Measurements from ENCODE around the gene TEAD3.

TEAD3 gene

GRCh38 chr6:35495258-35496035, 1.4 kb downstream of the TEAD3 start:
- no peak overlapping the region for H4K91ac ChIP-seq (ENCODE audit: low read length)
- peak overlapping the region; percentile 50 for H2AK5ac ChIP-seq (ENCODE audit: low read length, severe bottlenecking)
- peak overlapping the region in 1 of 2 experiments; percentile 98 for H3K4ac ChIP-seq (ENCODE audit: low read depth in 1 of 2, low read length in 2 of 2)
- H3K9me3 ChIP-seq (ENCODE audit: control insufficient read depth, low read length), result no peaks in the 10 kb centered on the region
- H2BK5ac ChIP-seq (ENCODE audit: low read depth, low read length, poor library complexity, severe bottlenecking), result no peak overlapping the region
- H4K8ac ChIP-seq (ENCODE audit: low read length), result peak overlapping the region; percentile 83
- H3K18ac ChIP-seq (ENCODE audit: low read depth in 1 of 2, low read length in 2 of 2), result peak overlapping the region; percentile 74 to 92
- H3K4me3 ChIP-seq (ENCODE audit: insufficient read depth in 1 of 2, low read depth in 1 of 2, low read length in 2 of 2), result peak overlapping the region; percentile 76 to 85
- no peak overlapping the region for H3K23ac ChIP-seq (ENCODE audit: low read length in 2 of 2)
- H3K4me2 ChIP-seq (ENCODE audit: low read length, poor library complexity, severe bottlenecking), result peak overlapping the region; percentile 89
- H2AFZ ChIP-seq (ENCODE audit: low read depth, low read length), result no peak overlapping the region
- H3K79me1 ChIP-seq (replicated peaks; ENCODE audit: low read length, poor library complexity, severe bottlenecking), result peaks cover 8% of the 10 kb centered on the region
- peak overlapping the region; percentile 78 for H3K27ac ChIP-seq (ENCODE audit: low read length, poor library complexity, severe bottlenecking)
- DNase-seq, result peak; percentile 78
- peaks cover 66% of the 10 kb centered on the region for H3K4me1 ChIP-seq (ENCODE audit: control insufficient read depth, insufficient read depth, low read depth, low read length)
- H2BK12ac ChIP-seq (ENCODE audit: low read length in 2 of 2), result peak overlapping the region in 1 of 2 experiments; percentile 29
- peak overlapping the region; percentile 87 for H2BK15ac ChIP-seq (ENCODE audit: low read depth, poor library complexity, severe bottlenecking)
- H3K9ac ChIP-seq (ENCODE audit: low read length), result peak overlapping the region; percentile 91
- peak overlapping the region; percentile 65 for H2BK120ac ChIP-seq (ENCODE audit: low read depth, low read length)
- peak overlapping the region in 1 of 2 experiments; percentile 38 for H3K14ac ChIP-seq (ENCODE audit: low read length in 2 of 2)
- peaks cover 0 to 12% of the 10 kb centered on the region in 2 experiments for H3K36me3 ChIP-seq (ENCODE audit: control insufficient read depth in 1 of 2, insufficient read depth in 2 of 2, low read depth in 1 of 2, low read length in 2 of 2)
- H3K27me3 ChIP-seq (ENCODE audit: control insufficient read depth in 1 of 2, insufficient read depth in 1 of 2, low read length in 2 of 2), result no peaks in the 10 kb centered on the region
- 51% methylated on average over 9 of the region's 9 CpGs for WGBS

- H3K9ac ChIP-seq (ENCODE audit: low read length), result peak overlapping the region; percentile 24
- H3K4ac ChIP-seq (ENCODE audit: low read depth in 1 of 2, low read length in 2 of 2), result peak overlapping the region in 1 of 2 experiments; percentile 64
- H3K79me1 ChIP-seq (replicated peaks; ENCODE audit: low read length, poor library complexity, severe bottlenecking), result peaks cover 8% of the 10 kb centered on the region
- H4K8ac ChIP-seq (ENCODE audit: low read length), result no peak overlapping the region
- H3K36me3 ChIP-seq (ENCODE audit: control insufficient read depth in 1 of 2, insufficient read depth in 2 of 2, low read depth in 1 of 2, low read length in 2 of 2), result peaks cover 0 to 12% of the 10 kb centered on the region in 2 experiments
- H3K14ac ChIP-seq (ENCODE audit: low read length in 2 of 2), result peak overlapping the region in 1 of 2 experiments; percentile 76
- H3K27ac ChIP-seq (ENCODE audit: low read length, poor library complexity, severe bottlenecking), result peak overlapping the region; percentile 3
- H3K23ac ChIP-seq (ENCODE audit: low read length in 2 of 2), result no peak overlapping the region
- peaks cover 70% of the 10 kb centered on the region for H3K4me1 ChIP-seq (ENCODE audit: control insufficient read depth, insufficient read depth, low read depth, low read length)
- WGBS, result 14% methylated on average over 3 of the region's 4 CpGs
- H3K4me2 ChIP-seq (ENCODE audit: low read length, poor library complexity, severe bottlenecking), result peak overlapping the region; percentile 52
- peak overlapping the region in 1 of 2 experiments; percentile 81 for H2BK12ac ChIP-seq (ENCODE audit: low read length in 2 of 2)
- H2BK5ac ChIP-seq (ENCODE audit: low read depth, low read length, poor library complexity, severe bottlenecking), result no peak overlapping the region
- DNase-seq, result peak; percentile 52
- H2AK5ac ChIP-seq (ENCODE audit: low read length, severe bottlenecking), result peak overlapping the region; percentile 14
- H3K9me3 ChIP-seq (ENCODE audit: control insufficient read depth, low read length), result no peaks in the 10 kb centered on the region
- no peak overlapping the region for H2BK120ac ChIP-seq (ENCODE audit: low read depth, low read length)
- no peak overlapping the region for H2AFZ ChIP-seq (ENCODE audit: low read depth, low read length)
- H4K91ac ChIP-seq (ENCODE audit: low read length), result peak overlapping the region; percentile 58
- H3K18ac ChIP-seq (ENCODE audit: low read depth in 1 of 2, low read length in 2 of 2), result peak overlapping the region; percentile 9 to 40
- peak overlapping the region in 1 of 2 experiments; percentile 40 for H3K4me3 ChIP-seq (ENCODE audit: insufficient read depth in 1 of 2, low read depth in 1 of 2, low read length in 2 of 2)
- H2BK15ac ChIP-seq (ENCODE audit: low read depth, poor library complexity, severe bottlenecking), result no peak overlapping the region
- no peaks in the 10 kb centered on the region for H3K27me3 ChIP-seq (ENCODE audit: control insufficient read depth in 1 of 2, insufficient read depth in 1 of 2, low read length in 2 of 2)
Observed at GRCh38 chr6:35494161-35494563, 2.7 kb downstream of the TEAD3 start.

GRCh38 chr6:35493307-35493983, 3.4 kb downstream of the TEAD3 start:
- H3K9ac ChIP-seq (ENCODE audit: low read length), result no peak overlapping the region
- H3K79me1 ChIP-seq (replicated peaks; ENCODE audit: low read length, poor library complexity, severe bottlenecking), result peaks cover 4% of the 10 kb centered on the region
- H3K23ac ChIP-seq (ENCODE audit: low read length in 2 of 2), result no peak overlapping the region
- no peak overlapping the region for H3K27ac ChIP-seq (ENCODE audit: low read length, poor library complexity, severe bottlenecking)
- no peak overlapping the region for H4K8ac ChIP-seq (ENCODE audit: low read length)
- H2BK120ac ChIP-seq (ENCODE audit: low read depth, low read length), result no peak overlapping the region
- peak overlapping the region in 1 of 2 experiments; percentile 45 for H3K14ac ChIP-seq (ENCODE audit: low read length in 2 of 2)
- no peak overlapping the region for H2BK15ac ChIP-seq (ENCODE audit: low read depth, poor library complexity, severe bottlenecking)
- peaks cover 68% of the 10 kb centered on the region for H3K4me1 ChIP-seq (ENCODE audit: control insufficient read depth, insufficient read depth, low read depth, low read length)
- peak overlapping the region; percentile 19 for H3K4me2 ChIP-seq (ENCODE audit: low read length, poor library complexity, severe bottlenecking)
- peak overlapping the region in 1 of 2 experiments; percentile 40 for H3K4me3 ChIP-seq (ENCODE audit: insufficient read depth in 1 of 2, low read depth in 1 of 2, low read length in 2 of 2)
- H3K27me3 ChIP-seq (ENCODE audit: control insufficient read depth in 1 of 2, insufficient read depth in 1 of 2, low read length in 2 of 2), result no peaks in the 10 kb centered on the region
- no peak overlapping the region for H2AFZ ChIP-seq (ENCODE audit: low read depth, low read length)
- H3K36me3 ChIP-seq (ENCODE audit: control insufficient read depth in 1 of 2, insufficient read depth in 2 of 2, low read depth in 1 of 2, low read length in 2 of 2), result peaks cover 0 to 12% of the 10 kb centered on the region in 2 experiments
- peak overlapping the region; percentile 7 to 29 for H3K4ac ChIP-seq (ENCODE audit: low read depth in 1 of 2, low read length in 2 of 2)
- peak overlapping the region; percentile 29 for H4K91ac ChIP-seq (ENCODE audit: low read length)
- H2AK5ac ChIP-seq (ENCODE audit: low read length, severe bottlenecking), result no peak overlapping the region
- WGBS, result 93% methylated on average over 28 of the region's 28 CpGs
- no peak overlapping the region for H2BK5ac ChIP-seq (ENCODE audit: low read depth, low read length, poor library complexity, severe bottlenecking)
- peak overlapping the region; percentile 11 to 40 for H3K18ac ChIP-seq (ENCODE audit: low read depth in 1 of 2, low read length in 2 of 2)
- H2BK12ac ChIP-seq (ENCODE audit: low read length in 2 of 2), result peak overlapping the region in 1 of 2 experiments; percentile 55
- no peaks in the 10 kb centered on the region for H3K9me3 ChIP-seq (ENCODE audit: control insufficient read depth, low read length)
- DNase-seq, result no peak

GRCh38 chr6:35492974-35493284, 4.0 kb downstream of the TEAD3 start:
- 68% methylated on average over 2 of the region's 7 CpGs for WGBS
- no peaks in the 10 kb centered on the region for H3K79me1 ChIP-seq (replicated peaks; ENCODE audit: low read length, poor library complexity, severe bottlenecking)

More at GRCh38 chr6:35492974-35493284, 4.0 kb downstream of the TEAD3 start:
- peak overlapping the region; percentile 55 to 94 for H3K18ac ChIP-seq (ENCODE audit: low read depth in 1 of 2, low read length in 2 of 2)
- no peak overlapping the region for H2BK120ac ChIP-seq (ENCODE audit: low read depth, low read length)
- H2BK5ac ChIP-seq (ENCODE audit: low read depth, low read length, poor library complexity, severe bottlenecking), result no peak overlapping the region
- H2AK5ac ChIP-seq (ENCODE audit: low read length, severe bottlenecking), result peak overlapping the region; percentile 86
- no peak overlapping the region for H3K23ac ChIP-seq (ENCODE audit: low read length in 2 of 2)
- no peak overlapping the region for H2BK12ac ChIP-seq (ENCODE audit: low read length in 2 of 2)
- peak overlapping the region; percentile 67 for H2BK15ac ChIP-seq (ENCODE audit: low read depth, poor library complexity, severe bottlenecking)
- H3K9me3 ChIP-seq (ENCODE audit: control insufficient read depth, low read length), result no peaks in the 10 kb centered on the region
- peaks cover 68% of the 10 kb centered on the region for H3K4me1 ChIP-seq (ENCODE audit: control insufficient read depth, insufficient read depth, low read depth, low read length)
- no peak overlapping the region for H4K91ac ChIP-seq (ENCODE audit: low read length)
- H3K4ac ChIP-seq (ENCODE audit: low read depth in 1 of 2, low read length in 2 of 2), result peak overlapping the region in 1 of 2 experiments; percentile 60
- no peak overlapping the region for H4K8ac ChIP-seq (ENCODE audit: low read length)
- DNase-seq, result no peak
- no peak overlapping the region for H3K9ac ChIP-seq (ENCODE audit: low read length)
- H2AFZ ChIP-seq (ENCODE audit: low read depth, low read length), result no peak overlapping the region
- H3K4me2 ChIP-seq (ENCODE audit: low read length, poor library complexity, severe bottlenecking), result no peak overlapping the region
- H3K27ac ChIP-seq (ENCODE audit: low read length, poor library complexity, severe bottlenecking), result no peak overlapping the region
- no peak overlapping the region for H3K14ac ChIP-seq (ENCODE audit: low read length in 2 of 2)
- no peaks in the 10 kb centered on the region for H3K27me3 ChIP-seq (ENCODE audit: control insufficient read depth in 1 of 2, insufficient read depth in 1 of 2, low read length in 2 of 2)
- H3K4me3 ChIP-seq (ENCODE audit: insufficient read depth in 1 of 2, low read depth in 1 of 2, low read length in 2 of 2), result no peak overlapping the region
- H3K36me3 ChIP-seq (ENCODE audit: control insufficient read depth in 1 of 2, insufficient read depth in 2 of 2, low read depth in 1 of 2, low read length in 2 of 2), result peaks cover 0 to 12% of the 10 kb centered on the region in 2 experiments
